DMS 273 (cell line): ENCODE data around the gene SLC5A10.

Source experiments
- DNase-seq: peaks from one replicate; lab custom pipeline; 2025; ENCODE audit not compliant: unreplicated experiment; lab: John Stamatoyannopoulos, UW

SLC5A10 gene

DNA sequence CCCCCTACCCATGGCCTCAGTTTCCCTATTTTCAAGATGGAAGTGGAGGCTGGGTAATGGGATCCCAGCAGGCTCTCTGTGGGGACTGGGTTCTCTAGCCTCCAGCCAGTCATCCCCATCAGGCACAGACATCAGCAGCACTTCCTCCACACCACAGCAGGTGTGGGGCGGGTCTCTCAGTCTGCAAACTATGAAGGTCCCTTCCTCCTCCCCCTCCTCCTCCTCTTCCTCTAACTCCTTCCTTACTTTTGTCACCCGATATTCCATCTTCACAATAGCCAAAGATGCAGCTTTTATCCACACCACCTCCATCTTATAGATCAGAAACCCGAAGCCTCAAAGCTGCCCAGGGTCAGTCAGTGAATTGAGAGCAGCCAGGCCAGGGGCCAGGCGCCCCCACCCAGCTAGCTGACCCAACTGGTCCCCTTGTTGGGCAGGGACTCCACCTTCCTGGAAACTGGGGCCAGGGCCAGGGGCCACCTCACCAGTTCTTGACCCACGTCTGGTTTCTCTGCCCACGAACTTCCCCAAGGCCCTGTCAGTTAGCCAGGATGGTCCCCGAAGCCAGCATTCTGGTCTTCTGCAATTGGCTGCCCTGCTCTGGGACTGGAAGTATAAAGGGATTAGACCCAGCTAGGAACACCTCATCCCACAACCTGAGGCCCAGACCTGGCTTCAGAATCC lies 50.1 kb downstream of the SLC5A10 start:
- no peak for DNase-seq

- no peak for DNase-seq
Measured at GRCh38 chr17:19002805-19003542, 51.0 kb downstream of the SLC5A10 start.

- DNase-seq, result peak; percentile 78
Measured at GRCh38 chr17:19003543-19004420, 51.8 kb downstream of the SLC5A10 start.

GRCh38 chr17:19004421-19005136 lies 52.6 kb downstream of the SLC5A10 start, which contains the start of gene FAM83G:
Gene FAM83G, minus strand, starts transcription at chr17:19004764. Its CDS starts 723 bp downstream, at chr17:19004041.
- DNase-seq, result peak; percentile 80

GRCh38 chr17:19005137-19005773 lies 53.3 kb downstream of the SLC5A10 start:
- DNase-seq, result no peak

- DNase-seq, result no peak
Measured at GRCh38 chr17:19005789-19006430, 53.9 kb downstream of the SLC5A10 start.

DNA sequence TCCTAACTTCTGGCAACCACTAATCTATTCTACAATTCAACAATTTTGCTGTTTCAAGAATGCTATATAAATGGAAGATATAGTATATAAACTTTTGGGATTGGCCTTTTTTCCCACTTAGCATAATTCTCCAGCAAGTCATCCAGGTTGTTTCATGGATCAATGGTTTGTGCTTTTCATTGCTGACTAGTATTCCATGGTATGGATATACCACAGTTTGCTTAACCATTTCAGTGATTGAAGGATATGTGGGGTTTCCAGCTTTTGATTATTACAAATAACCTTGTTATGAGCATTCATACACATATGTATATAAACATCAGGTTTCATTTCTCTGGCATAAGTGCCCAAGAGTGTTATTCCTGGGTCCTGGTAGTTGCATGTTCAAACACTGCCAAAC lies 54.7 kb downstream of the SLC5A10 start:
- DNase-seq, result no peak

DNA sequence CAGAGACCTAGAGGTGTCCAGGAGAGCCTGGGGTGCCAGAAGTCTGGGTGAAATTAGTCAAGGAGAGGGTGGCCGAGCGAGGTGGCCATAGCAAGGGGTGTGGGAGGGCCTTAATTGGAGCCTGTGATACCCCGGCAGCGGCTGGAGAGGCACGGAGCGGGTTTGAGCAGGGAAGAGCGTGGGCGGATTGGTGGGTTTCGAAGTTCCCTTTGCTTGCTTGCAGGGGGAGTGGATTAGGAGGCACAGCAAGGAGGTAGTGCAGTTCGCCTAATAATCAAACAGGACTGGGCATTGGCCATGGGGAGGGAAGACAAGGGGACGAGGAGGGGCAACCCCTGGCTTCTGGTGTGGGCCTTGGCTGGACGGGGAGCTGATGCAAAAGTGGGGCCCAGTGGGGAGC lies 58.0 kb downstream of the SLC5A10 start:
- no peak for DNase-seq

DNA sequence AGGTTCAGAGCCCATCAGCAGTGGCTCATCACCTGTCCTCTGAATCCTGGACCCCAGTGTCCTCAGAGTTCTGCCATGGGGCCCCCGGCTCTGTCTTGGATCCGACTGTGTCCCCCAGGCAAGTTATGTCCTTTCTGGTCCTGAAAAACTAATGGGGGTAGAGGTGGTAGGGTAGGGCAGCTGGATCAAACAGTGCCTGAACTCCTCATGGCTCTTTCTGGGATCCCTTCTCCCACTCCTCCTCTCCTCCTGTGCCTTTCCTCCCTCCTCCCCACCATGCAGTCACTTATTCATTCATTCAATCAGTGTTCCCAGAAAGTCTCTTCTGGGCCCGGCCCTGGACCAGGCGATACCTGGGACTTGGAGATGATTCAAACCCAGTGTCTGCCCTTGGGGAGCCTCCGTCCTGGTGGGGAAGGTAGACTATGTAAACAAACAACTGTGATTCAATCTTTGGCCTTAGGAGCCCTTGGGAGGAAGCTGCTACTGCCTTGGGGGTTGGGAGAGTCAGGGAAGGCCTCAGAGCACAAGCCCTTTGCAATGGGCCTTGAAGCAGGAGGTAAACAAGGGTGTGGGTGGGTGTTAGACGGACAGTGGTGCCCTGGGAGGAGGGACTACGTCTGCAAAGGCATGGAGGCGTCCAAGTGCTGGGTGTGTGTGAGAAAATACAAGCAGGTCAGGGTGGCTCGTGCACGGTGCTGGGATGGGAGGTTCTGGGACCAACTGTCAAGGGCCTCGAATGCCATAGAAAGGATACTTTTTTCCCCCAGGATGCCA lies 59.0 kb downstream of the SLC5A10 start:
- no peak for DNase-seq

GRCh38 chr17:19011581-19011980 lies 59.6 kb downstream of the SLC5A10 start:
- no peak for DNase-seq

DNA sequence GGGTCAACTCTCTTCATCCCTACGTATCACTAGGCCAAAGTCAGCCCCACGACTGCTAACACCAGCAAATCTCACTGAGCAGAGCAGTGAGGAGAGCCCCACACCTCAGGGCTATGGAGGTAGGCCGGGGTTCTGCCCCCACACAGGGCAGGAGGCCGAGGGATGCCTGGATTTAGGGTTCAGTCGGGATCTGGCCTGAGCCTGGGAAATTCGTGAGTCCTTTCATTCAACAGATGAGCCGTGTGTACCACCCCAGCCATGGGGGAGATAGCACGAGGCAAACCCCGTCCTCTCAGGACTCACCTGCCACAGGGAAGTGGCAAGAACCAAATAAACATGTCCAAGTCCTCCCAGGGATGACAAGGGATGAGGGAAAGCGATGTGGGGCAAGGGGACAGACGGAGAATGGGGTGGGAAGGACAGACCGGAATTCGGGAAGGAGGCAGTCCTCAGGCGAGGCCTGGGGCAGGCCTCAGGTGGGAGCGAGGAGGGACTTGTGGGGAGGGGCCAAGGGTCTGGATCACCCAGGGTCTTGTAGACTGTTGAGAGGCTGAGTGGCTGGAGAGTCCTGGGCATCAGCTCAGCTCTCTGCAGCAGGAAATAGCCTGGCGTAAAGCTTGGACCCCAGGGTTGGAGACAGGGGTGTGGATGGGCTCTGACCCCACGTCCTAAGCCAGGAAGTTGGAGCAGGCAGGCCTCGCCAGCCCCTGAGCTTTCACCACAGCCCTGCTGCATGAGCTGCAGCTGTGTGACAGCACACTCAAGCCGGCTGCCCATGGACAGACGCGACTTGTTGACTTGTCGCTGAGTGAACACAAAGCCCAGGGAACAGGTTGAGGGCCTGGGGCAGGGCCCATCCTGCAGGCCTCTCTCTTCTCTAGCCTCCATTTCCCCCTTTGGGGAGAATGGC lies 60.5 kb downstream of the SLC5A10 start:
- no peak for DNase-seq

DNA sequence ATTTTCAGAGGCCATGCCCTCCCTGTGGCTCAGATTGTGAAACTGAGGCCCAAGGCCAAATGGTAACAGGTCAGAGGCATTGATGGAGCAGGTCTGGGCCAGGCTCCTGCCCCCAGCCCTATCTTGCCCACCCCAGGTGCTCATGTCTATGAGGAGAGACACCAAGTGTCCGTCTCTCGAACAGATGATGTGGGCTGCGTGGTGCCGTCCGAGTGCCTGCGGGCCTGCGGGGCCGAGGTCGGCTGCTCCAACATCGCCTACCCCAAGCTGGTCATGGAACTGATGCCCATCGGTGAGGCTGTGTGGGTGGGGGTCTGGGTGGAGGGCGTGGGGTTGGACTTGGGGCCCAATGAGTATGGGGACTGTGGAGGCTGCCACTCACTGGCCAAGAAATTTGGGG lies 61.3 kb downstream of the SLC5A10 start:
- DNase-seq, result no peak

GRCh38 chr17:19013806-19014627 lies 62.1 kb downstream of the SLC5A10 start:
- no peak for DNase-seq

DNA sequence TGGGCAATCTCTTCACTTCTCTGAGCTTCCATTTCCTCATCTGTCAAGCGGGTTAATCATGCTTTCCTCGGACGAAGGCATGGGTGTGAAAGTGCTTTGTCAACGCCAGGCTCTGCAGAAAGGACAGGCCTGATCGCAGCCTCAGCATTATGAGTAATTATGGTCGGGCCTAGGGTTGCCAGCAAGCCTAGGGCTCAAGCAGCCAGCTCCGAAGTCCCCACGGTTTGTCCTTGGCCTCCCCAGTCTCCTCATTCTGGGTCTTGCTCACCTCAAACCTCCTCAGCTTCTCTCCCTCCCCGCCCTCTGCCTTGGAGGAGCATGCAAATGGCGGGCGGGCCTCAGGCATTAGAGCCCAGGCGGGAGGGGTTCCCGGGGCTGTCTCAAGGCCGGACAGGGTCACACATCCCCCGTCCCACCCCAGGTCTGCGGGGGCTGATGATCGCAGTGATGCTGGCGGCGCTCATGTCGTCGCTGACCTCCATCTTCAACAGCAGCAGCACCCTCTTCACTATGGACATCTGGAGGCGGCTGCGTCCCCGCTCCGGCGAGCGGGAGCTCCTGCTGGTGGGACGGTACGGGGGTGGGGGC lies 62.8 kb downstream of the SLC5A10 start:
- DNase-seq, result no peak

- no peak for DNase-seq
Measured at GRCh38 chr17:19015428-19015827, 63.5 kb downstream of the SLC5A10 start.

DNA sequence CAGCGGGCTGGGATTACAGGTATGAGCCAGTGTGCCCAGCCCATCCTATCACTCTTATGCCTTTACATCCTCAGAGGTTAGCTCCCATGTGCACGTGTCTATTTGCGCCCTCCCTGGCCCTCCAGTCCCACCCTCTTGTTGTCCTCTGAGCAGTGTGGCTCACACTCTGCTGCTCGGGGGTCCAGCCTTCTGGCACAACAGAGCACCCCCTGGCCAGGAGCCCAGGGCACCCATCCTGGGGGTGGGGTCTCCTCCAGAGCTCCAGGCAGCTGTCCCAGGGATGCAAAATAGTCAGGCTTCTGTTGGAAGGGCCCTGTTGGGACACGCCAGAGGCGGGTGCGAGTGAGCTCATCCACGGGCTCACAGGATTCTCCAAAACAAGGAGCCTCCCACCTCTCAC lies 64.3 kb downstream of the SLC5A10 start:
- DNase-seq, result no peak

GRCh38 chr17:19016881-19017280 lies 64.9 kb downstream of the SLC5A10 start:
- DNase-seq, result no peak
